Mucosa of descending colon (tissue), 3 donors: ENCODE data around the gene SLC30A7. TPM values are rescaled to one million over a fixed set of nuclear protein-coding genes. Genes with fewer than 3 reads are reported as not detected.

Experiments
- ATAC-seq: fragments of 200-7000 bp; cut with Tn5 transposase; one replicate; pipeline ENCODE4 v1.9.1; 2020; ENCODE audit warnings: mild to moderate bottlenecking, moderate library complexity
- DNase-seq, 3 donors: peaks; one replicate each; pipeline ENCODE4 v3.0.0-alpha.2; 2020
- H3K36me3 ChIP-seq: fragments of 200-600 bp; one replicate; pipeline ENCODE4 v1.8.0; 2021; ENCODE audit warnings: low read depth, mild to moderate bottlenecking
- H3K4me1 ChIP-seq: fragments of 200-600 bp; one replicate; pipeline ENCODE4 v1.8.0; 2021; ENCODE audit warnings: low read depth, mild to moderate bottlenecking
- H3K4me3 ChIP-seq: fragments of 200-600 bp; one replicate; pipeline ENCODE4 v1.8.0; 2021; ENCODE audit warnings: mild to moderate bottlenecking
- H3K9me3 ChIP-seq: fragments of 200-600 bp; one replicate; pipeline ENCODE4 v1.8.0; 2021; ENCODE audit warnings: mild to moderate bottlenecking
- CTCF ChIP-seq: fragments of 200-600 bp; IDR thresholded peaks from one replicate; pipeline ENCODE4 v1.8.0; 2022; ENCODE audit warnings: antibody characterized with exemption, mild to moderate bottlenecking
- intact Hi-C, 2 donors: fragments of 100-400 bp; cut with DNase I in 1 of 2; cut with micrococcal nuclease in 1 of 2; formaldehyde crosslinking; loops; one replicate each; pipeline versions ENCODE4 v1.11.0 to v1.11.1; 2022; cut with DNase I, micrococcal nuclease
- total RNA-seq, 3 donors: library from RNA; stranded (reverse); fragmentation: NEBNext Ultra II Directional in 2 of 3; extraction: Animal tissue kit (Norgen Biotek cat#: 25700) in 2 of 3; gene quantifications; one replicate each; pipeline versions ENCODE4 v1.2.1 to v1.2.4, GENCODE V29; 2021 to 2023
- donor health status: DM: no; HTN: no; CAD: no; lungs with moderate emphysema.
- donor health status: DM: no; HTN: no; CAD: no.
- donor health status: DM: no; HTN: yes; CAD: no.

Gene SLC30A7
- total RNA-seq, 3 donors from 2014 or later = 27.3 to 37.0 (median 35.7) TPM

GRCh38 chr1:100995198-100995988, 99.5 kb downstream of the SLC30A7 start:
- Histone ChIP-seq H3K4me3 (no peak overlapping the region), H3K36me3 (no peaks in the 10 kb centered on the region), H3K4me1 (no peaks in the 10 kb centered on the region), H3K9me3 (no peaks in the 10 kb centered on the region)
- TF ChIP-seq CTCF = no peak
- no peak for DNase-seq
- intact Hi-C loops = no loop called here
- no peak for ATAC-seq

GRCh38 chr1:100998426-100998825, 102.5 kb downstream of the SLC30A7 start:
- H3K4me1 ChIP-seq = no peaks in the 10 kb centered on the region
- no peaks in the 10 kb centered on the region for H3K36me3 ChIP-seq
- DNase-seq (no peak), ATAC-seq (no peak)
- no peak for TF ChIP-seq CTCF
- H3K9me3 ChIP-seq = no peaks in the 10 kb centered on the region
- intact Hi-C loops = no loop called here
- H3K4me3 ChIP-seq = no peak overlapping the region

- no peak for DNase-seq
- Histone ChIP-seq H3K4me3 (no peak overlapping the region), H3K36me3 (no peaks in the 10 kb centered on the region), H3K9me3 (no peaks in the 10 kb centered on the region), H3K4me1 (peaks cover 3% of the 10 kb centered on the region)
- intact Hi-C loops = no loop called here
- TF ChIP-seq CTCF = no peak
- no peak for ATAC-seq
Measured at GRCh38 chr1:101000131-101000873, 104.4 kb downstream of the SLC30A7 start.

- peaks cover 3% of the 10 kb centered on the region for H3K4me1 ChIP-seq
- no peak overlapping the region for H3K4me3 ChIP-seq
- intact Hi-C loops = no loop called here
- no peaks in the 10 kb centered on the region for H3K9me3 ChIP-seq
- no peak for DNase-seq
- ATAC-seq = peak; percentile 26
- no peak for TF ChIP-seq CTCF
- no peaks in the 10 kb centered on the region for H3K36me3 ChIP-seq
Measured at GRCh38 chr1:101002551-101002950, 106.7 kb downstream of the SLC30A7 start.

- intact Hi-C loops = no loop called here
- no peaks in the 10 kb centered on the region for H3K9me3 ChIP-seq
- H3K36me3 ChIP-seq = no peaks in the 10 kb centered on the region
- DNase-seq (no peak), ATAC-seq (no peak)
- H3K4me1 ChIP-seq = peaks cover 3% of the 10 kb centered on the region
- no peak overlapping the region for H3K4me3 ChIP-seq
- no peak for TF ChIP-seq CTCF
Measured at GRCh38 chr1:101003012-101003650, 107.2 kb downstream of the SLC30A7 start.
